ENCODE measurements around the gene BORA.
A peak's percentile ranks its signal among the peaks of the same experiment; 100 is the strongest.
"Not testable (repeated sequence)": the region's sequence is repeated elsewhere in the genome, so short reads cannot be mapped to it uniquely, and the experiment has no call there.

Gene BORA

DNA sequence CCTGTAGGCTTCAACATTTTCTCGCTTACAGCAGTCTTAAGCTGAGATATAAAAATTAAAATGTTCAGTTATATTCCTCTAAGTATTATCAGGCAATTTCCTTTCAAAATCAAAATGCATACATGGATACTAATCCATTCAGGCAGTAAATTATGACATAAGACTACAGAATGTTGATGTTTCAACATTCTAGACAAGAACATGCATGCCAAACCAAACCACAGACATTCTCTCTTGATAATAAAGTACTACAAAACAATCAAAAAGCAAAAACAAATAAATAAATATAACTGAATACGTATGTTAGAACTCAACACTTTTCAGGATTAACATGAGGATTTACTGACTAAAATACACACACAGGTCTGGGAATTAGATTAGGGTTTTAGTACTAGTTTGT is 46.3 kb downstream of the BORA start:
- no peak for DNase-seq

GRCh38 chr13:72781451-72782439 is 54.0 kb downstream of the BORA start, which contains the start of the genes DIS3 and PIBF1:
DIS3 (minus strand) TSS chr13:72781900; CDS start chr13:72781832, 68 bp downstream.
PIBF1 (plus strand) TSS chr13:72782133; CDS start chr13:72783470, 1,337 bp downstream.
- peak; percentile 87 for DNase-seq

DNA sequence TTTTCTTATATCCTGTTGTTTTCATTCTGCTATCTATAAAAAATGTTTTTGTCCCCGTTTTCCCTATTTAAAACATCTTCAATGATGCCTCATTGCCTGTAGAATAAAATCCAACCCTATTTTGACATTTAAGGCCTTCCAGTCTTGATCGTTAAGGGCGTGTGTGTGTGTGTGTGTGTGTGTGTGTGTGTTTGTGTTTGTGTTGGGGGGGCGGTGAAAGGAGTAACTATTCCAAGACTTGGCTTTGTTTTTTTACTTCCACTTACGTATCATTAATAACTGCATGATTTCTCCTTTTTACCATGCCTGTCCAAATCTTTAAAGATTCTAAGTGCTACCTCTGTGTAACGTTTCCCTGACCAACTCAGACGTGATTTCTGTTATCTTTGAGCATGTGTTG is 55.0 kb downstream of the BORA start:
- DNase-seq, result no peak

DNA sequence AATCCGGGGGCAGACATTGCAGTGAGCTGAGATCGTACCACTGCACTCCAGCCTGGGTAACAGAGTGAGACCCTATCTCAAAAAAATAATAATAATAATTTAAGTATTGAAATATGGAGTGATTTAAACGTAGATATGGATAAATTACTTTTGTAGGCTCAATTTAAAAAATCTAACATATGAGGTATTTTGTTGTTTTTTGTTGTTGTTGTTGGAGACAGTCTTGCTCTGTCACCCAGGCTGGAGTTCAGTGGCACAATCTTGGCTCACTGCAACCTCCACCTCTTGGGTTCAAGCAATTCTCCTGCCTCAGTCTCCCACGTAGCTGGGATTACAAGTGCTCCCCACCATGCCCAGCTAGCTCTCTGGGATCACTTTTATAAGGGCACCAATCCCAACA is 57.0 kb downstream of the BORA start:
- not testable (repeated sequence) for DNase-seq

GRCh38 chr13:72788831-72789230 is 61.1 kb downstream of the BORA start:
- no peak for DNase-seq

- no peak for DNase-seq
Observed at GRCh38 chr13:72792640-72793039, 64.9 kb downstream of the BORA start.

DNA sequence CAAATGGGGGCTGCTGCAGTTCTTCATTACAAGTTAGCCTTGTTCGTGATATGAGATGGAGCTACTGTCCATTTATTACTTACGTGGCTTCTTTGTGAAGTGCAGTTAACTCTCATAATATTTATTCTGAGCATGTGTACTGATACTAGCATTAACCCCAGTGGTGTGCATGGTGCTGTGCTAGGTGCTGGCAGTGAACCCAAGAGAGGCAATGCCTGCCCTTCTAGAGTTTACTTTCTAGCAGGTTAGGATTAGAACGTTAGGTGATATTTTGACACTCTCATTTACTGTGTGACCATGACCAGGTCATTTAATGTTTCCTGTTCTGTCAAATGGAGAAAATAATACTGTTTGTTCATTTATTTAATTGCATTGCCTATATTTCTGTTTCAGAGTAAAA is 71.1 kb downstream of the BORA start:
- no peak for DNase-seq

GRCh38 chr13:72804301-72804700 is 76.6 kb downstream of the BORA start:
- no peak for DNase-seq
